Panc1 (cell line): ENCODE results near the gene ACP7. TPM values are rescaled to one million over a fixed set of nuclear protein-coding genes. Genes with fewer than 3 reads are reported as not detected.

Source experiments
- ATAC-seq: fragments of 200-7000 bp; cut with Tn5 transposase; 2 replicates; pipeline ENCODE4 v1.9.1; 2020; ENCODE audit warnings: mild to moderate bottlenecking, moderate library complexity
- BruUV-seq: library from RNA; stranded (reverse); fragments of 400-500 nt; replicated peaks from 2 replicates; lab custom pipeline; 2021; lab: Mats Ljungman, UMichigan
- CTCF ChIA-PET: fragments of 300-600 bp; sonication (Branson Sonifier 250); formaldehyde crosslinking; loops from one replicate; lab custom pipeline; 2022; ENCODE audit warnings: antibody characterized with exemption; lab: Charles Lee
- POLR2A ChIA-PET: fragments of 300-600 bp; sonication (Branson Sonifier 250); formaldehyde crosslinking; loops from one replicate; lab custom pipeline; 2022; ENCODE audit warnings: antibody characterized with exemption; lab: Charles Lee
- DNase-seq: peaks from one replicate; pipeline ENCODE4 v3.0.0-alpha.2; 2010; ENCODE audit warnings: low read depth, low spot score
- H3K27ac ChIP-seq: 2 replicates; pipeline ENCODE4 v1.5.1; 2011; ENCODE audit warnings: mild to moderate bottlenecking, low read length, inconsistent platforms
- H3K27me3 ChIP-seq: fragments of 200-500 bp; sonication (Bioruptor generic); 2 replicates; pipeline ENCODE4 v1.6.0; 2014; ENCODE audit warnings: low read length, inconsistent platforms; ENCODE audit not compliant: control insufficient read depth, insufficient read depth
- H3K36me3 ChIP-seq: fragments of 200-500 bp; sonication (Bioruptor generic); 2 replicates; pipeline ENCODE4 v1.5.1; 2014; ENCODE audit warnings: inconsistent platforms, mild to moderate bottlenecking, low read length, moderate library complexity; ENCODE audit not compliant: control insufficient read depth, insufficient read depth
- H3K4me1 ChIP-seq: 2 replicates; pipeline ENCODE4 v1.5.1; 2011; ENCODE audit warnings: inconsistent platforms, mild to moderate bottlenecking, low read length, moderate library complexity; ENCODE audit not compliant: control insufficient read depth, insufficient read depth
- H3K4me3 ChIP-seq, 2 experiments: 2 replicates each; pipeline ENCODE4 v1.5.1; 2011 to 2012; ENCODE audit warnings: low read depth in 2 of 2, low read length in 2 of 2, mild to moderate bottlenecking in 2 of 2, inconsistent platforms in 1 of 2, moderate library complexity in 1 of 2
- H3K9me3 ChIP-seq: fragments of 200-500 bp; sonication (Bioruptor generic); 2 replicates; pipeline ENCODE4 v1.5.1; 2014; ENCODE audit warnings: low read depth, mild to moderate bottlenecking, inconsistent platforms, low read length, moderate library complexity; ENCODE audit not compliant: control insufficient read depth, insufficient read depth
- POLR2AphosphoS5 ChIP-seq: IDR thresholded peaks from 2 replicates; pipeline ENCODE4 v1.6.1; 2012; ENCODE audit warnings: mild to moderate bottlenecking, low read depth, low read length, moderate library complexity
- REST ChIP-seq, 2 experiments: IDR thresholded peaks; 2 replicates each; pipeline ENCODE4 v1.6.1; 2011 to 2012; ENCODE audit warnings: low read depth in 2 of 2, control low read depth in 1 of 2, low read length in 1 of 2, mild to moderate bottlenecking in 1 of 2, moderate library complexity in 1 of 2; ENCODE audit not compliant: insufficient read depth in 1 of 2
- SIN3A ChIP-seq: IDR thresholded peaks from 2 replicates; pipeline ENCODE4 v1.6.1; 2012; ENCODE audit warnings: low read depth, mild to moderate bottlenecking, low read length, moderate library complexity, borderline replicate concordance; ENCODE audit not compliant: insufficient read depth
- TCF7L2 ChIP-seq: IDR thresholded peaks from 2 replicates; pipeline ENCODE4 v1.6.1; 2011; ENCODE audit warnings: mild to moderate bottlenecking, low read depth, low read length, inconsistent platforms
- in situ Hi-C: cut with HindIII; loops from 2 replicates; pipeline ENCODE4 v1.10.0; 2016; ENCODE audit warnings: low sequenced_read_pairs, low pct_unique_long_range_greater_than_20kb
- intact Hi-C: fragments of 100-400 bp; cut with micrococcal nuclease; formaldehyde crosslinking; loops from one replicate; pipeline ENCODE4 v1.10.0; 2022; ENCODE audit not compliant: unreplicated experiment
- total RNA-seq: library from RNA; stranded (reverse); gene quantifications from one replicate; pipeline ENCODE4 v1.2.1, GENCODE V29; 2021; ENCODE audit not compliant: unreplicated experiment
- TF ChIP-seq, protein P1 (sequence below): fragments of 450-650 bp; IDR thresholded peaks from 2 replicates; pipeline ENCODE4 v1.5.1; 2017; ENCODE audit warnings: mild to moderate bottlenecking

Gene ACP7
- total RNA-seq, 1 experiment from 2014 or later = 10.3 TPM

GRCh38 chr19:39155741-39156140 lies 71.6 kb downstream of the ACP7 start:
- Histone ChIP-seq H3K4me3 (no peak overlapping the region), H3K36me3 (no peaks in the 10 kb centered on the region), H3K4me1 (peaks cover 63% of the 10 kb centered on the region), H3K9me3 (no peaks in the 10 kb centered on the region), H3K27me3 (no peaks in the 10 kb centered on the region), H3K27ac (no peak overlapping the region)
- TF ChIP-seq POLR2AphosphoS5 = no peak
- no peak for TF ChIP-seq SIN3A
- TF ChIP-seq TCF7L2 = no peak
- no peak for ATAC-seq
- ChIA-PET POLR2A (interaction anchor here (0.5 to 0.6 kb wide), 2 partner anchors 30 to 36 kb away, joined by 10 to 16 read pairs; no protein-coding TSS in a partner anchor), CTCF (interaction anchor here (0.9 kb wide), 1 partner anchor 33 kb away, joined by 4 read pairs; no protein-coding TSS in a partner anchor)
- in situ Hi-C loops (no loop called here), intact Hi-C loops (no loop called here)
- no peak for DNase-seq
- BruUV-seq = no TSS peak

GRCh38 chr19:39156326-39157230 lies 72.4 kb downstream of the ACP7 start:
- in situ Hi-C loops (no loop called here), intact Hi-C loops (no loop called here)
- Histone ChIP-seq H3K27ac (no peak overlapping the region), H3K27me3 (no peaks in the 10 kb centered on the region), H3K9me3 (no peaks in the 10 kb centered on the region), H3K4me1 (peaks cover 66% of the 10 kb centered on the region), H3K36me3 (no peaks in the 10 kb centered on the region), H3K4me3 (no peak overlapping the region)
- ChIA-PET POLR2A (interaction anchor here (0.5 kb wide), 1 partner anchor 35 kb away, joined by 16 read pairs; no protein-coding TSS in a partner anchor), CTCF (interaction anchor here (0.9 kb wide), 1 partner anchor 34 kb away, joined by 4 read pairs; no protein-coding TSS in a partner anchor)
- no peak for TF ChIP-seq POLR2AphosphoS5
- no peak for TF ChIP-seq SIN3A
- no peak for TF ChIP-seq REST (IDR thresholded peaks at IDR 0.05; ENCODE audit: insufficient read depth in 1 of 2, low read depth in 2 of 2, low read length in 1 of 2)
- no peak for TF ChIP-seq TCF7L2
- TF ChIP-seq, protein P1, sequence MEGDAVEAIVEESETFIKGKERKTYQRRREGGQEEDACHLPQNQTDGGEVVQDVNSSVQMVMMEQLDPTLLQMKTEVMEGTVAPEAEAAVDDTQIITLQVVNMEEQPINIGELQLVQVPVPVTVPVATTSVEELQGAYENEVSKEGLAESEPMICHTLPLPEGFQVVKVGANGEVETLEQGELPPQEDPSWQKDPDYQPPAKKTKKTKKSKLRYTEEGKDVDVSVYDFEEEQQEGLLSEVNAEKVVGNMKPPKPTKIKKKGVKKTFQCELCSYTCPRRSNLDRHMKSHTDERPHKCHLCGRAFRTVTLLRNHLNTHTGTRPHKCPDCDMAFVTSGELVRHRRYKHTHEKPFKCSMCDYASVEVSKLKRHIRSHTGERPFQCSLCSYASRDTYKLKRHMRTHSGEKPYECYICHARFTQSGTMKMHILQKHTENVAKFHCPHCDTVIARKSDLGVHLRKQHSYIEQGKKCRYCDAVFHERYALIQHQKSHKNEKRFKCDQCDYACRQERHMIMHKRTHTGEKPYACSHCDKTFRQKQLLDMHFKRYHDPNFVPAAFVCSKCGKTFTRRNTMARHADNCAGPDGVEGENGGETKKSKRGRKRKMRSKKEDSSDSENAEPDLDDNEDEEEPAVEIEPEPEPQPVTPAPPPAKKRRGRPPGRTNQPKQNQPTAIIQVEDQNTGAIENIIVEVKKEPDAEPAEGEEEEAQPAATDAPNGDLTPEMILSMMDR = no peak
- ATAC-seq (no peak), DNase-seq (no peak)
- no TSS peak for BruUV-seq
